ENCODE results near the gene RTF2.

- TF ChIP-seq CTCF (conservative IDR thresholded peaks at IDR 0.05 in 1 of 2, IDR thresholded peaks at IDR 0.05 in 1 of 2; ENCODE audit: low read depth in 1 of 2, low read length in 2 of 2) (no peak), EZH2 (IDR thresholded peaks at IDR 0.05; ENCODE audit: low read length, missing control alignments) (no peak)
These were observed 49.2 kb downstream of the RTF2 start for GRCh38 chr20:56517641-56518040.
